CD4-positive, alpha-beta T cell treated with Interleukin-4 for 1 hour (primary cell): Measurements from ENCODE around the gene FASN.
A peak's percentile ranks its signal among the peaks of the same experiment; 100 is the strongest.
"Not testable (repeated sequence)": the region's sequence is repeated elsewhere in the genome, so short reads cannot be mapped to it uniquely, and the experiment has no call there.

Experiments used
- DNase-seq, 2 donors: peaks; one replicate each; pipeline ENCODE4 v3.0.0-alpha.2; 2020 to 2022

The FASN gene

DNA sequence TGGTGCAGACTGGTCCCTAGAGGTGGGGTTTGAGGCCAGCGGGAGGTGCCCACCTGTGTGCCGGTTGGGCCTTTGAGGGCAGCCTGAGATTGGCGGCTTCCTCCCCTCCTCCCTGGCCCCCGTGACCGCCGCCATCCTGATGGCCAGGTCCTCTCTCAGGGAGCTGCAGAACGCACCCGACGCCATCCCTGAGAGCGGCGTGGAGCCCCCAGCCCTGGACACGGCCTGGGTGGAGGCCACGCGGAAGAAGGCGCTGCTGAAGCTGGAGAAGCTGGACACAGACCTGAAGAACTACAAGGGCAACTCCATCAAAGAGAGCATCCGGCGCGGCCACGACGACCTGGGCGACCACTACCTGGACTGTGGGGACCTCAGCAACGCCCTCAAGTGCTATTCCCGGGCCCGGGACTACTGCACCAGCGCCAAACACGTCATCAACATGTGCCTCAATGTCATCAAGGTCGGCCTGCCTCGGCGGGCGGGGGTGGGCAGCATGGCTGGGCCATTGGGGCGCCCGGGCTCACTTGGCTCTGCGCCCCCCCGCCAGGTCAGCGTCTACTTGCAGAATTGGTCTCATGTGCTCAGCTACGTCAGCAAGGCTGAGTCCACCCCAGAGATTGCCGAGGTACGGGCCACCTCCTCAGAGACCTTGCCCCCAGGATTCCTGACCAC lies 43.5 kb downstream of the FASN start:
- DNase-seq: no peak

- DNase-seq: no peak
Observed at GRCh38 chr17:82053556-82054263, 44.3 kb downstream of the FASN start.

- no peak for DNase-seq
Observed at GRCh38 chr17:82053130-82053529, 44.9 kb downstream of the FASN start.

- DNase-seq: no peak
Observed at GRCh38 chr17:82052638-82053059, 45.4 kb downstream of the FASN start.

DNA sequence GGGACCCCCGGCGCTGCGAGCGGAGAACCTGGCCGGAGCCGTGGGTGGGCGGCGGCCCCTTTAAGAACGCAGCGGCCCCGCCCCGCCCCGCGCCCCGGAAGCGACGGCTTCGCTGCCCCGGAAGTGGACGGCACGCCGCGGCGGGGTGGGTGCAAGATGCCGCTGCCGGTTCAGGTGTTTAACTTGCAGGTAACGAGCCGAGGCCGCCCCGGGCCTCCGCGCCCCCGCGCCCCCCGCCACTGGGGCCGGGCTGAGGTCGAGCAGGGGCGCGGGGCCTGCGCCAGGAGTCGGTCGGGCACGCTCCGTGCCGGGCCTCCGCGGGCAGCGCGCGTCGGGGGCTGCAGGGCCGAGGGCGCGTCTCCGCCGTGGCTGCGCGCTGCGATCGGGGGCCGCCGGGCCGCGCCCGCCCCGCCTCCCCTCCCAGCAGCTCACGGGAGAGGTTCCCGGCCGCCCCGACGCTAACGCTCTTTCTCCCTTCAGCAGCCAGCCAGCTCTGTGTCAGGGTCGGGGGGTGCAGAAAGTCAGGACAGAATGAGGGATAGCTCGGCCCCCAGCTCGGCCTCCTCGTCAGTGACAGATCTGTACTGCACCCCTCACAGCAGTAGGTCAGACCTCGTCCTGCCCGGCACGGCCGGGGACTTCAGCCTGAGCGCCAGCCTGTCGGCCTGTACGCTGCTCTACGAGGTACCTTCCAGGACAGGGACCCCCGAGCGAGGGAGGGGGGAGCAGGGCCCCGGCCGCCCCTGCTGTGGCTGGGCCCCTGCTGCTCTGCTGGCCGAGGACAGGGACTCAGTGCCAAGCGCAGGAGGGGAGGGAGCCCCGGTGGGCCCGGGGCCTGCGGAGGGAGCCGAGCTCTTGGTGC lies 46.0 kb downstream of the FASN start, which contains the start of the genes GPS1 and RFNG:
Gene GPS1 (plus strand): TSS at position 123 of the 862 bp plus-strand sequence. CDS start 34 bp downstream, at position 157.
Gene RFNG (minus strand): TSS at position 36 of the 862 bp plus-strand sequence. CDS start 45 bp downstream, outside the sequence.
- DNase-seq: peak; percentile 66 to 75

GRCh38 chr17:82050761-82051641 lies 47.0 kb downstream of the FASN start:
- DNase-seq: no peak

DNA sequence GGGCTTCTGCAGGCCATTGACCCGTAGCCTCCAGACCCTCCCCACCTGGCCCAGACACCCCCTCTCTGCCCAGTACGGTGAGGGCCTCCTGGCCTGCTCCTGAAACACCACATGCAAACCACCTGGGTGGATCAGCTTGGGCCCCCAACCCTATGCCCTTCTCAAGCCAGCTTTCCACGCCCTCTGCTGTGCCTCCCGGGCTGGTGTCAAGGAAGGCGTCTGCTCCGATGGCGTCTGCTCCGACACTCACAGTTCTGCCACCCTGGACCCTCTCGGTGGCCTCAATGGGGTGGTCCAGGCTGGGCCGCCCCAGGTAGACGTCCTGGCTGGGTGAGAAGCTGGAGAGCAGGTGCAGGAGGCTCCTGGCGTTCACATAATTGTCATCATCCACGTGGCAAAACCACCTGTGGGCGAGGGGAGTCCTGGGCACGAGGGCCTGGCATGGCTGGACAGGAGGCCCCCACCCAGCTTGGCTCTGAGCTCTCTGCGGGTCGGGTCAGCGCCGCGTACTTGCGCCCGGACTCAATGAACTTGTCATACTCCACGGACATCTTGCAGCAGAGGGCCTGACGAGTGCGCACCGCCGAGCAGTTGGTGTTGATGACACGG lies 47.8 kb downstream of the FASN start:
- DNase-seq: no peak

GRCh38 chr17:82049521-82049971 lies 48.5 kb downstream of the FASN start:
- no peak for DNase-seq

GRCh38 chr17:82049106-82049505 lies 48.9 kb downstream of the FASN start:
- no peak for DNase-seq

DNA sequence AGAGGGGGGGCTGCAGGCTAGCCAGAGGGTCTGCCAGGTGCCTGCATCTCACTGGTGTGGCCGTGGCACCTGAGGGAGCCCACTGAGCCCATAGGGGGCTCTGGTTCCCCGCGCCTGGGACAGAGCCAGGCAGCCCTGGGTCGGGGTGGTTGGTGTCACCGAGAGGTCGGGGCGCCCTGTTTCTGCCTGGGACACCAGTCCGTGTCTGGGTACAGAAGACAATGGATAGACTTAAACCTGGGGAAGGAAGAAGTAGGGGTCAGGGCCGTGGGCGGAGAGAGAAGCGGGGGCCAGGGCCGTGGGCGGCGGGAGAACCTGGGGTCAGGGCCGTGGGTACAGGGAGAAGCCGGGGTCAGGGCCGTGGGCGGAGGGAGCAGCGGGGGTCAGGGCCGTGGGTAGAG lies 49.5 kb downstream of the FASN start:
- no peak for DNase-seq

- DNase-seq: no peak
Observed at GRCh38 chr17:82047914-82048570, 50.0 kb downstream of the FASN start.

- no peak for DNase-seq
Observed at GRCh38 chr17:82047379-82047778, 50.7 kb downstream of the FASN start.

DNA sequence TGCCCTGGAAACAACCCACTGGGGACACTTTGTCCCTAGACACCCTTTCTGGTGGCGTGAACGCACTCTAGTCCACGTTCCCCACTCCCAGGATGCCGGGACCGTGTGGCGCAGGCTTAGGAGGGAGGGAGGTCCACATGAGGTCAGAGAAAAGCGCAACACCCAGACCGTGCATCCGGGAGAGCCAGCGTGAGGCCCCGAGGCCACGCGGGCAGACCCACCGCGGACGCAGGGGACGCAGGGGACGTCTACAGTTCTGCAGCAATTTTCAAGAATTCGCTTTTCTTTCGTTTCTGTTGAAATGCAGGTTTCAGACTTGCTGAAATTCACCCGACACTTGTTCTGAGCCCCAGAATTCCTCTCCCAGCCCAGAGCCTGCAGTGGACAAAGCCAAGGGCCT lies 51.1 kb downstream of the FASN start:
- no peak for DNase-seq

- DNase-seq: no peak
Observed at GRCh38 chr17:82045936-82046484, 52.0 kb downstream of the FASN start.

- no peak for DNase-seq
Observed at GRCh38 chr17:82043507-82043906, 54.5 kb downstream of the FASN start.

DNA sequence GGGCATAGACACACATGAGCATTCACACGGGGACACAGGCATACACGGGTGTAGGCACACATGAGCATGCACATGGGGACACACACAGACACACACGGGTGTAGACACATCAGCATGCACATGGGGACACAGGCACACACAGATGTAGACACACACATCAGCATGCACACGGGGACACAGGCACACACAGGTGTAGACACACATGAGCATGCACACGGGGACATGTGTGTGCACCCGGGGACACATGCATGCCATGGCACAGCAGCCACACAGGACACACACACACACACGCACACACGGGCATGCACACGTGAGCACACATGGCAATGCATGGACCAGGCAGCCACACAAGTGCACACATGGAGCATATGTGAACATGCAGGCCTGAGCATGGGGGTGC lies 55.4 kb downstream of the FASN start:
- DNase-seq: no peak

- DNase-seq: no peak
Observed at GRCh38 chr17:82041144-82041814, 56.8 kb downstream of the FASN start.

GRCh38 chr17:82039695-82040299 lies 58.2 kb downstream of the FASN start:
- no peak for DNase-seq

- DNase-seq: not testable (repeated sequence)
Observed at GRCh38 chr17:82038796-82039409, 59.1 kb downstream of the FASN start.

- no peak for DNase-seq
Observed at GRCh38 chr17:82037889-82038195, 60.2 kb downstream of the FASN start.
